HUES6 (cell line): ENCODE data around the gene RIPK4.
"Not testable (repeated sequence)": the region's sequence is repeated elsewhere in the genome, so short reads cannot be mapped to it uniquely, and the experiment has no call there.

ENCODE experiments used
- H3K27ac ChIP-seq: 2 replicates; pipeline ENCODE4 v1.7.0; 2013; ENCODE audit warnings: low read depth, mild to moderate bottlenecking, low read length, inconsistent platforms
- H3K27me3 ChIP-seq: 2 replicates; pipeline ENCODE4 v1.6.1; 2013; ENCODE audit warnings: low read length; ENCODE audit not compliant: control insufficient read depth, insufficient read depth
- H3K36me3 ChIP-seq: 2 replicates; pipeline ENCODE4 v1.6.1; 2013; ENCODE audit warnings: low read length; ENCODE audit not compliant: control insufficient read depth, insufficient read depth
- H3K4me1 ChIP-seq: 2 replicates; pipeline ENCODE4 v1.6.1; 2013; ENCODE audit warnings: low read length; ENCODE audit not compliant: control insufficient read depth, insufficient read depth
- H3K4me3 ChIP-seq: 2 replicates; pipeline ENCODE4 v1.5.1; 2013; ENCODE audit warnings: low read depth, low read length
- H3K9ac ChIP-seq: one replicate; pipeline ENCODE4 v1.6.1; 2013; ENCODE audit warnings: mild to moderate bottlenecking, low read length
- H3K9me3 ChIP-seq: 2 replicates; pipeline ENCODE4 v1.6.1; 2013; ENCODE audit warnings: low read depth, low read length; ENCODE audit not compliant: control insufficient read depth, insufficient read depth

The RIPK4 gene

GRCh38 chr21:41701749-41702148, 65.1 kb downstream of the RIPK4 start:
- H3K9me3 ChIP-seq, result no peaks in the 10 kb centered on the region
- H3K36me3 ChIP-seq, result no peaks in the 10 kb centered on the region
- H3K4me1 ChIP-seq, result no peaks in the 10 kb centered on the region
- no peak overlapping the region for H3K4me3 ChIP-seq
- H3K27ac ChIP-seq, result no peak overlapping the region
- no peak overlapping the region for H3K9ac ChIP-seq
- no peaks in the 10 kb centered on the region for H3K27me3 ChIP-seq

GRCh38 chr21:41699311-41699710, 67.5 kb downstream of the RIPK4 start:
- Histone ChIP-seq H3K9me3 (no peaks in the 10 kb centered on the region), H3K4me3 (no peak overlapping the region), H3K27ac (no peak overlapping the region), H3K4me1 (no peaks in the 10 kb centered on the region), H3K36me3 (no peaks in the 10 kb centered on the region), H3K9ac (no peak overlapping the region), H3K27me3 (no peaks in the 10 kb centered on the region)

GRCh38 chr21:41698071-41698470, 68.8 kb downstream of the RIPK4 start:
- H3K36me3 ChIP-seq, result no peaks in the 10 kb centered on the region
- H3K4me3 ChIP-seq, result no peak overlapping the region
- H3K27ac ChIP-seq, result no peak overlapping the region
- no peaks in the 10 kb centered on the region for H3K27me3 ChIP-seq
- H3K9me3 ChIP-seq, result no peaks in the 10 kb centered on the region
- no peaks in the 10 kb centered on the region for H3K4me1 ChIP-seq
- no peak overlapping the region for H3K9ac ChIP-seq

GRCh38 chr21:41695513-41695912, 71.3 kb downstream of the RIPK4 start:
- 0 out of 2 replicates have a peak, but pooled peaks cover 5% of the 10 kb centered on the region for H3K27me3 ChIP-seq
- no peak overlapping the region for H3K27ac ChIP-seq
- no peak overlapping the region for H3K9ac ChIP-seq
- H3K9me3 ChIP-seq, result no peaks in the 10 kb centered on the region
- H3K4me3 ChIP-seq, result no peak overlapping the region
- peaks cover 4% of the 10 kb centered on the region; the same call in 1 of the 2 replicates for H3K4me1 ChIP-seq
- H3K36me3 ChIP-seq, result no peaks in the 10 kb centered on the region

- H3K27me3 ChIP-seq, H3K4me3 ChIP-seq, H3K9me3 ChIP-seq, H3K27ac ChIP-seq, H3K4me1 ChIP-seq, H3K9ac ChIP-seq, H3K36me3 ChIP-seq: not testable (repeated sequence)
These were observed 72.8 kb downstream of the RIPK4 start for GRCh38 chr21:41694042-41694441.

GRCh38 chr21:41692185-41692565, 74.7 kb downstream of the RIPK4 start:
- Histone ChIP-seq H3K4me1 (peaks cover 4% of the 10 kb centered on the region; the same call in 1 of the 2 replicates), H3K27me3 (0 out of 2 replicates have a peak, but pooled peaks cover 5% of the 10 kb centered on the region), H3K9me3 (no peaks in the 10 kb centered on the region), H3K27ac (no peak overlapping the region), H3K4me3 (no peak overlapping the region), H3K9ac (no peak overlapping the region), H3K36me3 (no peaks in the 10 kb centered on the region)

GRCh38 chr21:41691205-41692184, 75.4 kb downstream of the RIPK4 start:
- H3K4me1 ChIP-seq, result peaks cover 4% of the 10 kb centered on the region; the same call in 1 of the 2 replicates

More at GRCh38 chr21:41691205-41692184, 75.4 kb downstream of the RIPK4 start:
- no peak overlapping the region for H3K27ac ChIP-seq
- H3K27me3 ChIP-seq, result 0 out of 2 replicates have a peak, but pooled peaks cover 5% of the 10 kb centered on the region
- no peak overlapping the region for H3K4me3 ChIP-seq
- H3K36me3 ChIP-seq, result no peaks in the 10 kb centered on the region
- no peak overlapping the region for H3K9ac ChIP-seq
- no peaks in the 10 kb centered on the region for H3K9me3 ChIP-seq
